ENCODE results near the gene IRF2.

Gene IRF2

DNA sequence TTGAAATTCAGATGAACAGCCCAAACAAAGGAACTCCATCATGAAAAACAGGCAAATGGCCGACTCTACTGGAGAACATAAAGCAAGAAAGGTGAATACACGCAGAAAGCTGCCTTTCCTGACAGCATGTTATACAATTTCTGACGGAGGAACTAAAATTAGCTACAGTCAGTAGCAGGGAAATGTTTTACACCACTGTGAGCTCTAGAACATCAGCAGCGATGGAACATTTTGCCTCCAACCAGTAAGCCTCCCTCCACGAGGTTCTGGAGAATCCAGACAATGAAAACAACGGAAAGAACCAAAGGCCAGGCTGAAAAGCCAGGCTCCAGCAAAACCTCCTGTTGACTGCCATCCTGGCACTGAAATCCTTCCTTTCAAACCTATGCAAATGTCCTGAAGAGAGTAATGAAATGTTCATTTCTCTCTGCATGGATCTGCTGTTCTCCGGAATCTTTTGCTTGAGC, 78.9 kb downstream of the IRF2 start:
- H3K4me1 Mint-ChIP-seq = peaks cover 23% of the 10 kb centered on the region
- no peak for DNase-seq
- H3K36me3 Mint-ChIP-seq (ENCODE audit: low read depth) = peaks cover 84% of the 10 kb centered on the region
- TF ChIP-seq, protein P1, sequence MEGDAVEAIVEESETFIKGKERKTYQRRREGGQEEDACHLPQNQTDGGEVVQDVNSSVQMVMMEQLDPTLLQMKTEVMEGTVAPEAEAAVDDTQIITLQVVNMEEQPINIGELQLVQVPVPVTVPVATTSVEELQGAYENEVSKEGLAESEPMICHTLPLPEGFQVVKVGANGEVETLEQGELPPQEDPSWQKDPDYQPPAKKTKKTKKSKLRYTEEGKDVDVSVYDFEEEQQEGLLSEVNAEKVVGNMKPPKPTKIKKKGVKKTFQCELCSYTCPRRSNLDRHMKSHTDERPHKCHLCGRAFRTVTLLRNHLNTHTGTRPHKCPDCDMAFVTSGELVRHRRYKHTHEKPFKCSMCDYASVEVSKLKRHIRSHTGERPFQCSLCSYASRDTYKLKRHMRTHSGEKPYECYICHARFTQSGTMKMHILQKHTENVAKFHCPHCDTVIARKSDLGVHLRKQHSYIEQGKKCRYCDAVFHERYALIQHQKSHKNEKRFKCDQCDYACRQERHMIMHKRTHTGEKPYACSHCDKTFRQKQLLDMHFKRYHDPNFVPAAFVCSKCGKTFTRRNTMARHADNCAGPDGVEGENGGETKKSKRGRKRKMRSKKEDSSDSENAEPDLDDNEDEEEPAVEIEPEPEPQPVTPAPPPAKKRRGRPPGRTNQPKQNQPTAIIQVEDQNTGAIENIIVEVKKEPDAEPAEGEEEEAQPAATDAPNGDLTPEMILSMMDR (IDR thresholded peaks at IDR 0.05) = no peak
- no peak overlapping the region for H3K27ac Mint-ChIP-seq
- H3K27me3 Mint-ChIP-seq (ENCODE audit: low read depth, poor library complexity) = no peaks in the 10 kb centered on the region
- no peaks in the 10 kb centered on the region for H3K9me3 Mint-ChIP-seq
- no peak overlapping the region for H3K4me3 Mint-ChIP-seq

DNA sequence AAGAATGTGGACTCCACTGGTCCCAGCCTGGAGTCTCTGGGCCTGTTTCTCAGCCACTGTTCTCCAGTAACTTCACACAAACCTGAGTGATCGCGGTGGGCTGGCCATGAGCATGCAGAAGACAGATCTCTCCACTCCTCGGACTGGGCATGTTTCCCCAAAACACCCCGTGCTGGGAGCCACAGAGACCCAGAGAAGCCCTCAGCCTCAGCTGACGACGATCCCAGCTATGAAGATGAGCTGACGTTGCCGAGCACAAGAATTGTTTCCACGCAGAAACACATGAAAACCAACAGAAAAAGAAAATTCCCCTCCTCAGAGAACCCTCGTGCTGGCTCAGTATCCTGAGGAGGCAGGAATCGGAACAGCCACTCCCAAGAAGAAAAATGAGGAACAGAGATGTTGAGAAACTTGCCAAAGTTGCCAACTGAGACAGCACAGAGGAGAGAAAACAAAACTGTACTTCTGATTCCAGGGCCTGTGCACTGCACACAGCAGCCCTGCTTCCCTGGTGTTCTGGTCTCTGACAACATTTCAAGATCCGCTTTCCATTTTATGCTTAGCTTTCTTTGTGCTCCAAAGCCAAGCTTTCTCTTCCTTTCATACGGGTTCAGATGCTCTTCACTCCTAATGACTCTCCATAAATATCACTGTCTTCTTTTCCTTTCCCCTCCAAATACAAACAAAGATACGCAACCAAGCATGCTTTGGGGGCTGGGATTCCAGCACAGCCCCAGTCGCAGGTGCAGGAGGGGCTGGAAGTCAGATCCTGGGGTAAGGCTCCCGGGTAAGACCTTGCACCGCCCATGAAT, 81.4 kb downstream of the IRF2 start:
- peaks cover 4% of the 10 kb centered on the region for H3K27me3 Mint-ChIP-seq (ENCODE audit: low read depth, poor library complexity)
- TF ChIP-seq, protein P1 (IDR thresholded peaks at IDR 0.05) = no peak
- H3K36me3 Mint-ChIP-seq (ENCODE audit: low read depth) = peaks cover 84% of the 10 kb centered on the region
- H3K27ac Mint-ChIP-seq = peak overlapping the region; percentile 66
- H3K4me3 Mint-ChIP-seq = no peak overlapping the region
- H3K9me3 Mint-ChIP-seq = no peaks in the 10 kb centered on the region
- no peak for DNase-seq
- peaks cover 34% of the 10 kb centered on the region for H3K4me1 Mint-ChIP-seq

DNA sequence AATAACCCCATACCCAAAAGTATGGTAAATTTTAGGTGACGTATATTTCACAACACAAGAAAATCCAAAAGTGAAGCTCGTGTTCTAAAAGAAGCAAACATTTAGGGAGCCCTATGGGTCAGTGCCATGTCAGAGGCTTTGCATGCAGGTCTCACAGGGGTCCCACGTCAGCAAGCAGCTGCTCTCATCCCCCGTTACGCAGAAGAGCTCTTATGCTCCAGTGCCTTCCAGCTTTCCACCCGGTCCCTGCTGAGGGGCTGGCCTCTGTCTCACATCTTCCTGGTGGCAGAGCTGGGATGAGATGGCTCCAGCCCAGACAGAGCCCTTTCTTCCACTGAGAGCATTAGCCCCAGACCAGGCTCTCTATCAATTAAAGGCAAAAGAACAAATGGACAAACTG, 82.0 kb downstream of the IRF2 start:
- TF ChIP-seq, protein P1 (IDR thresholded peaks at IDR 0.05) = no peak
- H3K9me3 Mint-ChIP-seq = no peaks in the 10 kb centered on the region
- peaks cover 4% of the 10 kb centered on the region for H3K27me3 Mint-ChIP-seq (ENCODE audit: low read depth, poor library complexity)
- DNase-seq = no peak
- peaks cover 85% of the 10 kb centered on the region for H3K36me3 Mint-ChIP-seq (ENCODE audit: low read depth)
- H3K4me3 Mint-ChIP-seq = no peak overlapping the region
- H3K27ac Mint-ChIP-seq = peak overlapping the region; percentile 66
- peaks cover 38% of the 10 kb centered on the region for H3K4me1 Mint-ChIP-seq

DNA sequence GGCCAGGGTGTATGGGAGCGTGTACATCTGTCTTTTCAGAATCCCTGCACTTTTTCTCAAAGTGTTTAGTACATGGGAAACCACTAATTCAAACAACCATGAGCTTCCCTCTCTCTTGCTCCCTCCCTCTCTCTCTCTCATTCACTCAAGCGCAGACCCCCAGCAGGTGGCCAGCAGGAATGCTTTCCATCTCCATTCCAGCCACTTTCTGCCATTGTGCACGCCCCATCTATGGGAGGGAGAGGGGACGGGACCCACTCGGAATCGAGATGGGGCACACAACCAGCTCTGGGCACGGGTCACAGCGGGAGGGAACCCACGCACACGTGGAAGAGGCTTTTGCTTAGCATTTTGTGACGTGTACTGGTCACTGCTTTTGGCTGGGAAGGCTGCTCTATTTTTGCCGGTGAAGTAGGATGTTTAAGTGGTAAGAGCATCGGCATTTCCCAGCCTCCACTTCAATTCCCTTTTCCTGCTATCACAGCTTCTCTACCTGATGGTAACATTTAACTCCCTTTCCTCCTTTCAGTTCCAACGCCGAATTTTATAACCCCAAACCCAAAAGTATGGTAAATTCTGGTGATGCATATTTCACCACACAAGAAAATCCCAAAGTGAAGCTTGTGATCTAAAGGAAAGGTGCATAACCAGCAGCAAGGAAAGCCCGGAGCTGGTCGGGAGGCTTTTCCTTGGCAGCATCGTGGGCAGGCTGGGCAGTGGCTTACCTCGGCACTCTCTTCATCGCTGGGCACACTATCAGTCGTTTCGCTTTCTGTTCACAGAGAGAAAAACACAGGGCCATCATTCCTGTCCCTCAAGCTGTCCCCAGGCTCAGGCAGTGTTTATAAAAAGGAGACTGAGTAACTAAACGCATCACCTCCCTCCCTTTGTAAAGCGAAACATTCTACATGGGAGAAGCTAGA, 84.1 kb downstream of the IRF2 start:
- H3K27ac Mint-ChIP-seq = no peak overlapping the region
- peaks cover 11% of the 10 kb centered on the region for H3K27me3 Mint-ChIP-seq (ENCODE audit: low read depth, poor library complexity)
- peaks cover 80% of the 10 kb centered on the region for H3K36me3 Mint-ChIP-seq (ENCODE audit: low read depth)
- peaks cover 57% of the 10 kb centered on the region for H3K4me1 Mint-ChIP-seq
- no peak for DNase-seq
- H3K9me3 Mint-ChIP-seq = no peaks in the 10 kb centered on the region
- TF ChIP-seq, protein P1 (IDR thresholded peaks at IDR 0.05) = no peak
- H3K4me3 Mint-ChIP-seq = no peak overlapping the region

DNA sequence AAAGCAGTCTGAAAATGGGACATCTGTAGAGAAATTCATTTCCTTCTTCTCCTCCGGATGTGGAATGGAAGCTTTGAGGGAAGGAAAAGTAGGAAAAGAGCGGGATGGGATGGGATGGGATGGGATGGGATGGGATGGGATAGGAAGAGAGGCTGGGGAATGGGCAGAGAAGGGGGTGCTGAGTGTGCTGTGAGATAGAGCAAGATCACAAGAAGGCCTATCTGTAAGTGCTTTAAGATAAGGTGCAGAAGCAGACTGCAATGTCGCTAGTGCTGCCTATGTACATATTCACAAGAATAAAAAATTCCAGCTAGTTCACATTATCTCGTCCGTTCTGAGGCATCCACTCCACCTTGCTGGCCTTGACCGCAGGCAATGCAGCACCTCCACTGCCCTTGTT, 86.2 kb downstream of the IRF2 start:
- H3K4me1 Mint-ChIP-seq = peaks cover 71% of the 10 kb centered on the region
- no peak overlapping the region for H3K4me3 Mint-ChIP-seq
- H3K36me3 Mint-ChIP-seq (ENCODE audit: low read depth) = peaks cover 61% of the 10 kb centered on the region
- H3K9me3 Mint-ChIP-seq = no peaks in the 10 kb centered on the region
- H3K27ac Mint-ChIP-seq = no peak overlapping the region
- TF ChIP-seq, protein P1 (IDR thresholded peaks at IDR 0.05) = no peak
- peaks cover 11% of the 10 kb centered on the region for H3K27me3 Mint-ChIP-seq (ENCODE audit: low read depth, poor library complexity)
- DNase-seq = no peak
